ENCODE results near the gene ABCA13. TPM values are rescaled to one million over a fixed set of nuclear protein-coding genes. Genes with fewer than 3 reads are reported as not detected.

The ABCA13 gene
- total RNA-seq, 2 experiments from 2014 or later: 0.08 to 0.45 TPM

- H3K4me3 Mint-ChIP-seq: no peak overlapping the region
- ATAC-seq (no peak), DNase-seq (no peak)
- peaks cover 3% of the 10 kb centered on the region for H3K4me1 Mint-ChIP-seq (ENCODE audit: low read depth)
- no peaks in the 10 kb centered on the region for H3K36me3 Mint-ChIP-seq (ENCODE audit: low read depth)
- CTCF ChIA-PET: no interaction called here
- H3K27ac Mint-ChIP-seq: no peak overlapping the region
- POLR2A ChIA-PET: no interaction called here
- no peaks in the 10 kb centered on the region for H3K27me3 Mint-ChIP-seq (ENCODE audit: low read depth)
- no peaks in the 10 kb centered on the region for H3K9me3 Mint-ChIP-seq (ENCODE audit: insufficient read depth)
These were observed 256.9 kb downstream of the ABCA13 start for GRCh38 chr7:48428091-48428684.

GRCh38 chr7:48429117-48429516 lies 257.9 kb downstream of the ABCA13 start:
- Mint-ChIP-seq H3K27me3 (ENCODE audit: low read depth) (no peaks in the 10 kb centered on the region), H3K4me1 (ENCODE audit: low read depth) (peaks cover 3% of the 10 kb centered on the region), H3K9me3 (ENCODE audit: insufficient read depth) (no peaks in the 10 kb centered on the region), H3K36me3 (ENCODE audit: low read depth) (no peaks in the 10 kb centered on the region), H3K27ac (no peak overlapping the region), H3K4me3 (no peak overlapping the region)
- ChIA-PET CTCF (no interaction called here), POLR2A (no interaction called here)
- DNase-seq (no peak), ATAC-seq (no peak)

DNA sequence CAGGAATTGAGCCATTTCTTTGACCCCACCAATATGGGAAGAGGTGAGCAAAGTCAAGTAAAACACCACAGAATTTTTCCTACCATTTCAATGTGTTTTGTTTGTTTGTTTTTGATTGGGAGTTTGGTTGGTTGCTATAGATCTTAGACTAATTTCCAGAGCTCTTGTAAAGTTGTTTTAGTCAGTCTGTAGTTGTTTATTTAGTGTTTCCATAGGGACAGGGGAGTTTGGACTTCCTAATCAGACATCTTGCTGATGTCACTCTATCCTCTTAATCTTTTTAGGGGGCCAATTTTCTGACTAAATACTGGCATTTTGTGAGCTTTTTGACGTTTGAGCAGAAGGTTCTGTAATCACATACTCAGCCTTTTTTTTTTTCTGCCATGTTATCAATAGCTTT lies 266.9 kb downstream of the ABCA13 start:
- peaks cover 10% of the 10 kb centered on the region for H3K27me3 Mint-ChIP-seq (ENCODE audit: low read depth)
- H3K4me1 Mint-ChIP-seq (ENCODE audit: low read depth): no peaks in the 10 kb centered on the region
- H3K27ac Mint-ChIP-seq: no peak overlapping the region
- CTCF ChIA-PET: no interaction called here
- POLR2A ChIA-PET: no interaction called here
- H3K4me3 Mint-ChIP-seq: no peak overlapping the region
- no peak for DNase-seq
- no peak for ATAC-seq
- H3K36me3 Mint-ChIP-seq (ENCODE audit: low read depth): no peaks in the 10 kb centered on the region
- peaks cover 4% of the 10 kb centered on the region for H3K9me3 Mint-ChIP-seq (ENCODE audit: insufficient read depth)

DNA sequence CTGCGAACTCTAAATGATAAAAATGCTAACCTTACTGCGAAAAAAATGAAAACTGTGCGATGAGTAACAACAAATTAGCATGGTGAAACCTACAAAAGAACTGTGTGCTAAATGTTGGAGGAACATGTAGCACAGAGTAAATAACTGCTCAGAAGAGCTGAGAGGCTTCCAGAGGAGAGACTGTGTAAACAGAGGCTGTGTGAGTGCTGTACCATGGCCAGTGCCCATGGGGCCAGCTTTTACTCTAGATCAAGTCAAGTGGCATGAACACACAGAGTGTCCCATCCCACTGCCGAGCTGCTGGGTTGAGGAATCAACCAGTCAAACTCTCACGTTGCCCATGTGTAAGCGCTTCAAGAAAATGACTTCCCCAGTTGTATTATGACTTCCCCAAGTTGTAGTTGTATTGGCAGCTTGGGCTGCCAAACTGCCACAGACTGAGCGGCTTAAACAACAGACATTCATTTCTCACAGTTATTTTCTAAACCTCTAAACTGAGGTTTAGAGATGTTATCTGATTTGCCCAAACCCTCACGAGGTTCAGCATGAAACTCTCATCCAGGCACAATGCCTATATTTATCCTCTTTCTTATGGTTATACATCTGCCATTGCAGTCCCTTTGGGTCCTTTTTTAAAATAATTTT lies 270.7 kb downstream of the ABCA13 start:
- no peaks in the 10 kb centered on the region for H3K4me1 Mint-ChIP-seq (ENCODE audit: low read depth)
- ChIA-PET POLR2A (no interaction called here), CTCF (no interaction called here)
- DNase-seq (no peak), ATAC-seq (no peak)
- peaks cover 10% of the 10 kb centered on the region for H3K27me3 Mint-ChIP-seq (ENCODE audit: low read depth)
- no peaks in the 10 kb centered on the region for H3K36me3 Mint-ChIP-seq (ENCODE audit: low read depth)
- peaks cover 4% of the 10 kb centered on the region for H3K9me3 Mint-ChIP-seq (ENCODE audit: insufficient read depth)
- H3K4me3 Mint-ChIP-seq: no peak overlapping the region
- H3K27ac Mint-ChIP-seq: no peak overlapping the region

GRCh38 chr7:48443051-48443450 lies 271.8 kb downstream of the ABCA13 start:
- peaks cover 4% of the 10 kb centered on the region for H3K9me3 Mint-ChIP-seq (ENCODE audit: insufficient read depth)
- POLR2A ChIA-PET: no interaction called here
- H3K27ac Mint-ChIP-seq: no peak overlapping the region
- no peaks in the 10 kb centered on the region for H3K4me1 Mint-ChIP-seq (ENCODE audit: low read depth)
- peaks cover 6% of the 10 kb centered on the region for H3K27me3 Mint-ChIP-seq (ENCODE audit: low read depth)
- DNase-seq (no peak), ATAC-seq (no peak)
- H3K36me3 Mint-ChIP-seq (ENCODE audit: low read depth): no peaks in the 10 kb centered on the region
- no peak overlapping the region for H3K4me3 Mint-ChIP-seq
- CTCF ChIA-PET: no interaction called here

DNA sequence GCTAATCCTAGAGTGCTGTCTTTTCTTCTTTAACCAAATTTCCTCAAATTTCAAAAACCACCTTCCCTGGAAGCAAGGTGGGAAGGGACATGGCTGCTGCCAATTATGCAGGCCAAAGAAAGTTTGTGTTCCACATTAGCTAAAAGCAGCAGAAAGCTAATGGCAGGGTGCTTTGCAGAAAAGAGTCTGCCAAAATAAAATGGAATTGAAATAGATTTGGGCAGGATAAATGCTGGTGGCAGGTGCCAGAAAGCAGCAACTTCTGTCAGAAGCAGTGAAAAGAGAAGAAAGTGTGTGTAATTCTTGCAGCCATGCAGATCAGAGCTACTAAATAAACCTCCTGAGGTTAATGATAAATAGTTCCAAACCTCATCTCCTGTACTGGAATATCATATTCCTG lies 275.5 kb downstream of the ABCA13 start:
- Mint-ChIP-seq H3K4me3 (no peak overlapping the region), H3K4me1 (ENCODE audit: low read depth) (no peaks in the 10 kb centered on the region), H3K27me3 (ENCODE audit: low read depth) (no peaks in the 10 kb centered on the region), H3K9me3 (ENCODE audit: insufficient read depth) (peaks cover 4% of the 10 kb centered on the region), H3K27ac (no peak overlapping the region), H3K36me3 (ENCODE audit: low read depth) (no peaks in the 10 kb centered on the region)
- POLR2A ChIA-PET: no interaction called here
- ATAC-seq (no peak), DNase-seq (no peak)
- CTCF ChIA-PET: no interaction called here

GRCh38 chr7:48452218-48452617 lies 281.0 kb downstream of the ABCA13 start:
- no peak for ATAC-seq
- no peaks in the 10 kb centered on the region for H3K9me3 Mint-ChIP-seq (ENCODE audit: insufficient read depth)
- POLR2A ChIA-PET: no interaction called here
- H3K27ac Mint-ChIP-seq: no peak overlapping the region
- H3K36me3 Mint-ChIP-seq (ENCODE audit: low read depth): no peaks in the 10 kb centered on the region
- H3K4me1 Mint-ChIP-seq (ENCODE audit: low read depth): no peaks in the 10 kb centered on the region
- no peak overlapping the region for H3K4me3 Mint-ChIP-seq
- H3K27me3 Mint-ChIP-seq (ENCODE audit: low read depth): no peaks in the 10 kb centered on the region
- no peak for DNase-seq
- CTCF ChIA-PET: no interaction called here

GRCh38 chr7:48454750-48455192 lies 283.5 kb downstream of the ABCA13 start:
- DNase-seq (no peak), ATAC-seq (no peak)
- ChIA-PET CTCF (no interaction called here), POLR2A (no interaction called here)
- Mint-ChIP-seq H3K27me3 (ENCODE audit: low read depth) (no peaks in the 10 kb centered on the region), H3K36me3 (ENCODE audit: low read depth) (no peaks in the 10 kb centered on the region), H3K4me3 (no peak overlapping the region), H3K27ac (no peak overlapping the region), H3K4me1 (ENCODE audit: low read depth) (no peaks in the 10 kb centered on the region), H3K9me3 (ENCODE audit: insufficient read depth) (no peaks in the 10 kb centered on the region)

DNA sequence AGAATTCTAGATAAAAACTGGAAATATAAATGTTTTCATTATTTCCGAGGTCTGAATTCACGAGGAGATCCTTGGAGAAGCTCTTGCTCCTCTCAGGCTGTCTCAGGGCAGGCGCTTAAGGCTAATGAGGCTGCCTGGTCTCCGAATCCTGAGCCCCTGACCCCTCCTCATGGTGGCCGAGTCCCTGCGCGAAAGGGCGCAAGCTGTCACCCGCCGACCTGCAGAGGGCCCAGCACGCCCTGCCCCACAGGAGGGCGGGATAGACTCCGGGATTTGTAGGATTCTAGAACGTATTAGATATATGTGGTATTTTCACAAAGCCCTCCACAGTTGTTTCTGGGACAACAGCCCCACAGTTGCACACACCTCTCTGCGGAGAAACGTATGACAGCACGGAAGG lies 284.1 kb downstream of the ABCA13 start:
- Mint-ChIP-seq H3K27me3 (ENCODE audit: low read depth) (no peaks in the 10 kb centered on the region), H3K4me1 (ENCODE audit: low read depth) (no peaks in the 10 kb centered on the region), H3K4me3 (no peak overlapping the region), H3K27ac (no peak overlapping the region), H3K9me3 (ENCODE audit: insufficient read depth) (no peaks in the 10 kb centered on the region), H3K36me3 (ENCODE audit: low read depth) (no peaks in the 10 kb centered on the region)
- CTCF ChIA-PET: no interaction called here
- no peak for DNase-seq
- no peak for ATAC-seq
- POLR2A ChIA-PET: no interaction called here

GRCh38 chr7:48458701-48459524 lies 287.7 kb downstream of the ABCA13 start:
- Mint-ChIP-seq H3K36me3 (ENCODE audit: low read depth) (no peaks in the 10 kb centered on the region), H3K27me3 (ENCODE audit: low read depth) (peaks cover 3% of the 10 kb centered on the region), H3K9me3 (ENCODE audit: insufficient read depth) (no peaks in the 10 kb centered on the region), H3K4me1 (ENCODE audit: low read depth) (no peaks in the 10 kb centered on the region), H3K4me3 (no peak overlapping the region), H3K27ac (no peak overlapping the region)
- ChIA-PET CTCF (no interaction called here), POLR2A (no interaction called here)
- no peak for ATAC-seq
- no peak for DNase-seq

- POLR2A ChIA-PET: no interaction called here
- Mint-ChIP-seq H3K4me1 (ENCODE audit: low read depth) (no peaks in the 10 kb centered on the region), H3K9me3 (ENCODE audit: insufficient read depth) (no peaks in the 10 kb centered on the region), H3K36me3 (ENCODE audit: low read depth) (no peaks in the 10 kb centered on the region), H3K4me3 (no peak overlapping the region), H3K27ac (no peak overlapping the region), H3K27me3 (ENCODE audit: low read depth) (peaks cover 3% of the 10 kb centered on the region)
- ATAC-seq: no peak
- CTCF ChIA-PET: no interaction called here
- DNase-seq: no peak
These were observed 295.5 kb downstream of the ABCA13 start for GRCh38 chr7:48466713-48467112.

- no peak overlapping the region for H3K4me3 Mint-ChIP-seq
- CTCF ChIA-PET: no interaction called here
- no peaks in the 10 kb centered on the region for H3K4me1 Mint-ChIP-seq (ENCODE audit: low read depth)
These were observed 299.9 kb downstream of the ABCA13 start for GRCh38 chr7:48471196-48471595.

More at GRCh38 chr7:48471196-48471595, 299.9 kb downstream of the ABCA13 start:
- Mint-ChIP-seq H3K27me3 (ENCODE audit: low read depth) (no peaks in the 10 kb centered on the region), H3K36me3 (ENCODE audit: low read depth) (no peaks in the 10 kb centered on the region), H3K9me3 (ENCODE audit: insufficient read depth) (no peaks in the 10 kb centered on the region), H3K27ac (no peak overlapping the region)
- no peak for DNase-seq
- POLR2A ChIA-PET: no interaction called here
- ATAC-seq: no peak

Measured in activated CD8-positive, alpha-beta T cell treated with anti-CD3 and anti-CD28 coated beads, Interleukin-2, amount 10 ng/mL, durations not matched to agents 7 days and 5 days (primary cell).